Activated CD4-positive, alpha-beta T cell treated with anti-CD3 and anti-CD28 coated beads for 1 hour (primary cell): ENCODE results near the gene SOX6.

Source experiments
- DNase-seq: peaks from one replicate; pipeline ENCODE4 v3.0.0-alpha.2; 2020

The SOX6 gene

GRCh38 chr11:15985127-15985859, 371.1 kb downstream of the SOX6 start:
- no peak for DNase-seq

- DNase-seq: no peak
These were observed 375.1 kb downstream of the SOX6 start for GRCh38 chr11:15981292-15981691.

- DNase-seq: no peak
These were observed 379.2 kb downstream of the SOX6 start for GRCh38 chr11:15977116-15977515.

GRCh38 chr11:15976433-15977045, 379.8 kb downstream of the SOX6 start:
- no peak for DNase-seq

GRCh38 chr11:15975742-15976141, 380.6 kb downstream of the SOX6 start:
- no peak for DNase-seq

GRCh38 chr11:15972838-15973237, 383.5 kb downstream of the SOX6 start:
- DNase-seq: no peak

- no peak for DNase-seq
These were observed 385.2 kb downstream of the SOX6 start for GRCh38 chr11:15971215-15971546.

- DNase-seq: no peak
These were observed 385.7 kb downstream of the SOX6 start for GRCh38 chr11:15970506-15971214.

GRCh38 chr11:15969701-15970329, 386.5 kb downstream of the SOX6 start:
- DNase-seq: no peak

- DNase-seq: no peak
These were observed 387.1 kb downstream of the SOX6 start for GRCh38 chr11:15969281-15969680.

- DNase-seq: no peak
These were observed 387.8 kb downstream of the SOX6 start for GRCh38 chr11:15968461-15969130.

- no peak for DNase-seq
These were observed 388.4 kb downstream of the SOX6 start for GRCh38 chr11:15967966-15968365.

- no peak for DNase-seq
These were observed 389.2 kb downstream of the SOX6 start for GRCh38 chr11:15967166-15967565.

- no peak for DNase-seq
These were observed 390.6 kb downstream of the SOX6 start for GRCh38 chr11:15965562-15966250.

- no peak for DNase-seq
These were observed 393.1 kb downstream of the SOX6 start for GRCh38 chr11:15963266-15963665.

- no peak for DNase-seq
These were observed 397.4 kb downstream of the SOX6 start for GRCh38 chr11:15958910-15959309.

- DNase-seq: no peak
These were observed 399.1 kb downstream of the SOX6 start for GRCh38 chr11:15957234-15957633.

GRCh38 chr11:15956302-15956701, 400.0 kb downstream of the SOX6 start:
- DNase-seq: no peak

- DNase-seq: no peak
These were observed 400.8 kb downstream of the SOX6 start for GRCh38 chr11:15955595-15955994.

- DNase-seq: no peak
These were observed 408.4 kb downstream of the SOX6 start for GRCh38 chr11:15947681-15948648.

GRCh38 chr11:15945726-15946125, 410.6 kb downstream of the SOX6 start:
- DNase-seq: no peak
